Karpas-422 (cell line): ENCODE data around the gene SRSF6. TPM values are rescaled to one million over a fixed set of nuclear protein-coding genes. Genes with fewer than 3 reads are reported as not detected.
A peak's percentile ranks its signal among the peaks of the same experiment; 100 is the strongest.

Experiments
- DNase-seq: peaks from one replicate; pipeline ENCODE4 v3.0.0-alpha.2; 2015
- H2AFZ ChIP-seq: fragments of 200-600 bp; sonication (generic); 2 replicates; pipeline ENCODE4 v1.6.1; 2014; ENCODE audit warnings: antibody characterized with exemption, low read length, mixed read lengths
- H3K27ac ChIP-seq: fragments of 200-600 bp; sonication (generic); 2 replicates; pipeline ENCODE4 v1.5.1; 2014; ENCODE audit warnings: mild to moderate bottlenecking, low read length, moderate library complexity
- H3K27me3 ChIP-seq: fragments of 200-600 bp; sonication (generic); 2 replicates; pipeline ENCODE4 v1.6.1; 2014; ENCODE audit warnings: low read length, mixed read lengths
- H3K36me3 ChIP-seq: fragments of 200-600 bp; sonication (generic); 2 replicates; pipeline ENCODE4 v1.6.1; 2014; ENCODE audit warnings: low read length, mixed read lengths; ENCODE audit not compliant: insufficient read depth
- H3K4me1 ChIP-seq: fragments of 200-600 bp; sonication (generic); 2 replicates; pipeline ENCODE4 v1.6.1; 2014; ENCODE audit warnings: mild to moderate bottlenecking, low read length, mixed read lengths
- H3K4me2 ChIP-seq: fragments of 200-600 bp; sonication (generic); 2 replicates; pipeline ENCODE4 v1.6.1; 2014; ENCODE audit warnings: low read length, low read depth, mild to moderate bottlenecking; ENCODE audit not compliant: poor library complexity, severe bottlenecking
- H3K4me3 ChIP-seq: fragments of 200-600 bp; sonication (generic); 2 replicates; pipeline ENCODE4 v1.5.1; 2014; ENCODE audit warnings: mild to moderate bottlenecking, antibody characterized with exemption, low read length, mixed read lengths
- H3K79me2 ChIP-seq: fragments of 200-600 bp; sonication (generic); 2 replicates; pipeline ENCODE4 v1.6.1; 2014; ENCODE audit warnings: mild to moderate bottlenecking, low read length, mixed read lengths
- H3K9ac ChIP-seq: fragments of 200-600 bp; sonication (generic); 2 replicates; pipeline ENCODE4 v1.6.0; 2014; ENCODE audit warnings: low read length
- H3K9me2 ChIP-seq: fragments of 200-600 bp; sonication (generic), shearing (Covaris generic); replicated peaks from 2 replicates; pipeline ENCODE4 v1.6.0; 2014; ENCODE audit warnings: mild to moderate bottlenecking, low read length, moderate library complexity; ENCODE audit not compliant: insufficient read depth
- H3K9me3 ChIP-seq: fragments of 300-700, 200-600 bp; sonication (generic); 2 replicates; pipeline ENCODE4 v1.6.1; 2014; ENCODE audit warnings: low read length, mixed read lengths
- H4K20me1 ChIP-seq: fragments of 200-600 bp; sonication (generic); 2 replicates; pipeline ENCODE4 v1.6.1; 2014; ENCODE audit warnings: mild to moderate bottlenecking, antibody characterized with exemption, low read length, low read depth; ENCODE audit not compliant: insufficient read depth
- total RNA-seq: library from RNA; depleted of rRNA; stranded (reverse); fragments of >200 nt; shearing (Covaris generic); gene quantifications from 2 replicates; pipeline ENCODE4 v1.2.3, GENCODE V29; 2014; ENCODE audit warnings: low replicate concordance

SRSF6 gene
- total RNA-seq, 1 experiment from 2014 or later = 69.9 TPM

GRCh38 chr20:43462660-43463526 is 5.2 kb downstream of the SRSF6 start:
- H3K4me3 ChIP-seq = no peak overlapping the region
- no peak overlapping the region for H3K27ac ChIP-seq
- H3K9me2 ChIP-seq = no peaks in the 10 kb centered on the region
- no peaks in the 10 kb centered on the region for H3K9me3 ChIP-seq
- no peak overlapping the region for H2AFZ ChIP-seq
- peaks cover 23% of the 10 kb centered on the region for H3K79me2 ChIP-seq
- H3K4me1 ChIP-seq = peaks cover 10% of the 10 kb centered on the region
- H3K4me2 ChIP-seq = no peak overlapping the region
- peaks cover 57% of the 10 kb centered on the region for H3K36me3 ChIP-seq
- H4K20me1 ChIP-seq = peaks cover 56% of the 10 kb centered on the region
- no peaks in the 10 kb centered on the region for H3K27me3 ChIP-seq
- H3K9ac ChIP-seq = no peak overlapping the region
- DNase-seq = no peak

GRCh38 chr20:43463527-43464218 is 6.0 kb downstream of the SRSF6 start:
- no peaks in the 10 kb centered on the region for H3K9me2 ChIP-seq
- peak; percentile 46 for DNase-seq
- H3K4me2 ChIP-seq = no peak overlapping the region
- no peaks in the 10 kb centered on the region for H3K27me3 ChIP-seq
- no peak overlapping the region for H2AFZ ChIP-seq
- H3K9ac ChIP-seq = no peak overlapping the region
- peaks cover 16% of the 10 kb centered on the region for H3K79me2 ChIP-seq
- peaks cover 54% of the 10 kb centered on the region for H4K20me1 ChIP-seq
- peaks cover 10% of the 10 kb centered on the region for H3K4me1 ChIP-seq
- H3K36me3 ChIP-seq = peaks cover 57% of the 10 kb centered on the region
- no peak overlapping the region for H3K4me3 ChIP-seq
- H3K9me3 ChIP-seq = no peaks in the 10 kb centered on the region
- H3K27ac ChIP-seq = no peak overlapping the region

- H3K36me3 ChIP-seq = peaks cover 52% of the 10 kb centered on the region
- no peak overlapping the region for H3K9ac ChIP-seq
- no peaks in the 10 kb centered on the region for H3K9me2 ChIP-seq
- no peak for DNase-seq
- H3K4me1 ChIP-seq = peaks cover 4% of the 10 kb centered on the region
- H3K4me2 ChIP-seq = no peak overlapping the region
- no peaks in the 10 kb centered on the region for H3K27me3 ChIP-seq
- no peak overlapping the region for H3K4me3 ChIP-seq
- no peaks in the 10 kb centered on the region for H3K9me3 ChIP-seq
- no peak overlapping the region for H3K27ac ChIP-seq
- peaks cover 48% of the 10 kb centered on the region for H4K20me1 ChIP-seq
- no peak overlapping the region for H2AFZ ChIP-seq
- H3K79me2 ChIP-seq = peaks cover 10% of the 10 kb centered on the region
Measured at GRCh38 chr20:43464219-43464790, 6.6 kb downstream of the SRSF6 start.

- no peaks in the 10 kb centered on the region for H3K9me3 ChIP-seq
- no peak overlapping the region for H3K27ac ChIP-seq
- peaks cover 36% of the 10 kb centered on the region for H4K20me1 ChIP-seq
Measured at GRCh38 chr20:43465625-43465943, 7.9 kb downstream of the SRSF6 start.

GRCh38 chr20:43467589-43467988 is 9.9 kb downstream of the SRSF6 start:
- no peak overlapping the region for H2AFZ ChIP-seq
- H3K4me2 ChIP-seq = no peak overlapping the region
- no peak overlapping the region for H3K27ac ChIP-seq
- no peaks in the 10 kb centered on the region for H3K79me2 ChIP-seq
- H3K4me1 ChIP-seq = no peaks in the 10 kb centered on the region
- H3K27me3 ChIP-seq = no peaks in the 10 kb centered on the region
- H4K20me1 ChIP-seq = peaks cover 22% of the 10 kb centered on the region
- no peak overlapping the region for H3K9ac ChIP-seq
- H3K36me3 ChIP-seq = peaks cover 20% of the 10 kb centered on the region; the same call in 1 of the 2 replicates
- DNase-seq = no peak
- no peak overlapping the region for H3K4me3 ChIP-seq
- no peaks in the 10 kb centered on the region for H3K9me3 ChIP-seq
- no peaks in the 10 kb centered on the region for H3K9me2 ChIP-seq

More at GRCh38 chr20:43465625-43465943, 7.9 kb downstream of the SRSF6 start:
- no peak overlapping the region for H3K9ac ChIP-seq
- no peak overlapping the region for H3K4me2 ChIP-seq
- no peaks in the 10 kb centered on the region for H3K27me3 ChIP-seq
- no peak for DNase-seq
- H3K79me2 ChIP-seq = no peaks in the 10 kb centered on the region
- H2AFZ ChIP-seq = no peak overlapping the region
- no peaks in the 10 kb centered on the region for H3K4me1 ChIP-seq
- peaks cover 39% of the 10 kb centered on the region for H3K36me3 ChIP-seq
- no peaks in the 10 kb centered on the region for H3K9me2 ChIP-seq
- no peak overlapping the region for H3K4me3 ChIP-seq

- DNase-seq = no peak
- Histone ChIP-seq H3K9me3 (no peaks in the 10 kb centered on the region), H4K20me1 (0 out of 2 replicates have a peak, but pooled peaks cover 3% of the 10 kb centered on the region), H3K4me1 (no peaks in the 10 kb centered on the region), H3K4me3 (no peak overlapping the region), H3K79me2 (no peaks in the 10 kb centered on the region), H2AFZ (no peak overlapping the region), H3K36me3 (no peaks in the 10 kb centered on the region), H3K9me2 (no peaks in the 10 kb centered on the region), H3K9ac (no peak overlapping the region), H3K4me2 (no peak overlapping the region), H3K27me3 (no peaks in the 10 kb centered on the region), H3K27ac (no peak overlapping the region)
Measured at GRCh38 chr20:43472671-43473380, 15.1 kb downstream of the SRSF6 start.

GRCh38 chr20:43473381-43473704 is 15.6 kb downstream of the SRSF6 start:
- no peak for DNase-seq
- no peaks in the 10 kb centered on the region for H3K27me3 ChIP-seq
- H3K27ac ChIP-seq = no peak overlapping the region
- H3K4me3 ChIP-seq = no peak overlapping the region
- H2AFZ ChIP-seq = no peak overlapping the region
- H3K4me2 ChIP-seq = no peak overlapping the region
- no peaks in the 10 kb centered on the region for H3K9me3 ChIP-seq
- H3K36me3 ChIP-seq = no peaks in the 10 kb centered on the region
- no peaks in the 10 kb centered on the region for H3K9me2 ChIP-seq
- H3K9ac ChIP-seq = no peak overlapping the region
- 0 out of 2 replicates have a peak, but pooled peaks cover 3% of the 10 kb centered on the region for H4K20me1 ChIP-seq
- no peaks in the 10 kb centered on the region for H3K4me1 ChIP-seq
- no peaks in the 10 kb centered on the region for H3K79me2 ChIP-seq

- H3K4me2 ChIP-seq = no peak overlapping the region
- H3K9me3 ChIP-seq = no peaks in the 10 kb centered on the region
- H3K27me3 ChIP-seq = no peaks in the 10 kb centered on the region
- H3K4me3 ChIP-seq = no peak overlapping the region
- H2AFZ ChIP-seq = no peak overlapping the region
- no peaks in the 10 kb centered on the region for H3K36me3 ChIP-seq
- no peaks in the 10 kb centered on the region for H3K79me2 ChIP-seq
- no peaks in the 10 kb centered on the region for H3K4me1 ChIP-seq
- H3K27ac ChIP-seq = no peak overlapping the region
- DNase-seq = no peak
- no peak overlapping the region for H3K9ac ChIP-seq
- H4K20me1 ChIP-seq = no peaks in the 10 kb centered on the region
- no peaks in the 10 kb centered on the region for H3K9me2 ChIP-seq
Measured at GRCh38 chr20:43477193-43477592, 19.5 kb downstream of the SRSF6 start.
